GM12878 (cell line): ENCODE data around the gene RPS6KA2.

ENCODE experiments used
- BHLHE40 ChIP-seq, 2 experiments: fragments of 450-650 bp in 1 of 2; IDR thresholded peaks; 2 replicates each; pipeline ENCODE4 v1.6.1; 2011 to 2017; ENCODE audit warnings: low read depth in 2 of 2, borderline replicate concordance in 1 of 2, improper control_type of control experiment in 1 of 2, low read length in 1 of 2, mild to moderate bottlenecking in 1 of 2
- CEBPB ChIP-seq, 2 experiments: fragments of 150-350 bp in 1 of 2; IDR thresholded peaks; 2 replicates each; pipeline ENCODE4 v1.6.1; 2012 to 2014; ENCODE audit warnings: low read depth in 2 of 2, low read length in 2 of 2, borderline replicate concordance in 1 of 2, inconsistent platforms in 1 of 2
- CREB1 ChIP-seq: IDR thresholded peaks from 2 replicates; pipeline ENCODE4 v1.6.1; 2012; ENCODE audit warnings: low read depth, mild to moderate bottlenecking, inconsistent platforms
- CTCF ChIP-seq, 3 experiments: IDR thresholded peaks in 2 of 3; conservative IDR thresholded peaks in 1 of 3; 2 replicates each; pipeline ENCODE4 v1.5.1; 2011; ENCODE audit warnings: low read depth in 3 of 3, low read length in 3 of 3, mild to moderate bottlenecking in 3 of 3, control low read depth in 2 of 3, moderate library complexity in 2 of 3, inconsistent platforms in 1 of 3, mixed read lengths in 1 of 3; ENCODE audit not compliant: control insufficient read depth in 2 of 3, insufficient read depth in 1 of 3; ENCODE audit errors: extremely low read depth in 1 of 3
- CUX1 ChIP-seq: IDR thresholded peaks from 2 replicates; pipeline ENCODE4 v1.6.1; 2012; ENCODE audit warnings: improper control_type of control experiment, low read depth, low read length; ENCODE audit not compliant: insufficient replicate concordance
- DPF2 ChIP-seq: fragments of 450-650 bp; IDR thresholded peaks from 2 replicates; pipeline ENCODE4 v1.6.1; 2017; ENCODE audit warnings: mild to moderate bottlenecking
- EZH2 ChIP-seq: IDR thresholded peaks from 2 replicates; pipeline ENCODE4 v1.6.1; 2012; ENCODE audit warnings: low read depth, mild to moderate bottlenecking, control low read depth, inconsistent platforms, low read length, borderline replicate concordance; ENCODE audit not compliant: control insufficient read depth
- KAT2A ChIP-seq: conservative IDR thresholded peaks from 2 replicates; pipeline ENCODE4 v1.6.1; 2011; ENCODE audit warnings: low read depth, low read length; ENCODE audit not compliant: control insufficient read depth
- POLR2AphosphoS5 ChIP-seq: IDR thresholded peaks from 2 replicates; pipeline ENCODE4 v1.6.1; 2011; ENCODE audit warnings: mild to moderate bottlenecking, low read length, inconsistent platforms
- SREBF2 ChIP-seq: IDR thresholded peaks from 2 replicates; pipeline ENCODE4 v1.6.1; 2012; ENCODE audit warnings: mild to moderate bottlenecking, low read length
- SUZ12 ChIP-seq: fragments of 200-600 bp; sonication (generic); IDR thresholded peaks from one replicate; pipeline ENCODE4 v1.6.1; 2018; ENCODE audit warnings: antibody characterized with exemption, mild to moderate bottlenecking; ENCODE audit not compliant: unreplicated experiment
- YY1 ChIP-seq: IDR thresholded peaks from 2 replicates; pipeline ENCODE4 v1.6.1; 2011; ENCODE audit warnings: low read depth, mild to moderate bottlenecking, low read length
- ZNF384 ChIP-seq: IDR thresholded peaks from 2 replicates; pipeline ENCODE4 v1.6.1; 2012; ENCODE audit warnings: low read depth, mild to moderate bottlenecking, low read length, improper control_type of control experiment, borderline replicate concordance
- TF ChIP-seq, protein P1 (sequence below): IDR thresholded peaks from 2 replicates; pipeline ENCODE4 v1.6.1; 2012; ENCODE audit warnings: low read depth, low read length, improper control_type of control experiment

DNA sequence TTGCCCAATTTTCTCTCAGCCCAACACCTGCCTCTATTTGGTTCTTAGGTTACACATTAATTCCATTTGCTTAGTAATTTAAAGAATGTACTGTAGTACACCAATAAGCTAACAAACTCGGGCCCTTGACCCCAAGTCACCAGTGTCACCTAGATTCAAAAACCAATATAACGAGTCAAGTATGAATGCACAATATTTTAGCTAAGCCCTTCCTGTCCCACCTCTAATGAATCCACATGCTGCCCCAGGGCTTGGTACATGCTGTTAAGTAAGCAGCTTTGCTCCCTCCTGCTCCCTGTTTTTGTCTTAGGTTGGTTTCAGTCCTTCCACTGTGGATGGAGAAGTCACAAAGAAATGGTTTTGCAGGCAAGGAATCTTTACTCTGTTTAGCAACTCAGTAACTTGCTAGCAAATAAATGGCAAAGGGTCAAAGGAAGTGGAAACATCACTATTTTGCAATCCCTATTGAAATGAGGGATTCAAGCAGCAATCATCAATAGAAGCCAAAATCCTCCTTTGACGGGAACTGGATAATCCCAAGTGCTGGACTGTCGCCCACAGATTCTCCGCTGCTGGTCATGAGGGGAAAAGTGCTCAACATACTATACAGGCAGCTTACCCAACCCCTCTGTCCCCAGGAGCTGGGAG is 239.3 kb downstream of the RPS6KA2 start:
- TF ChIP-seq CTCF (IDR thresholded peaks at IDR 0.05 in 2 of 3, conservative IDR thresholded peaks at IDR 0.05 in 1 of 3; ENCODE audit: control insufficient read depth in 2 of 3, extremely low read depth in 1 of 3, insufficient read depth in 1 of 3, low read depth in 3 of 3, low read length in 3 of 3) (no peak), KAT2A (no peak), EZH2 (no peak), ZNF384 (no peak), POLR2AphosphoS5 (no peak), DPF2 (no peak), CEBPB (IDR thresholded peaks at IDR 0.05; ENCODE audit: borderline replicate concordance in 1 of 2, low read depth in 2 of 2, low read length in 2 of 2) (no peak), YY1 (no peak), CUX1 (no peak), SREBF2 (no peak), CREB1 (no peak), SUZ12 (no peak), BHLHE40 (IDR thresholded peaks at IDR 0.05; ENCODE audit: borderline replicate concordance in 1 of 2, low read depth in 2 of 2, low read length in 1 of 2) (no peak)
- TF ChIP-seq, protein P1, sequence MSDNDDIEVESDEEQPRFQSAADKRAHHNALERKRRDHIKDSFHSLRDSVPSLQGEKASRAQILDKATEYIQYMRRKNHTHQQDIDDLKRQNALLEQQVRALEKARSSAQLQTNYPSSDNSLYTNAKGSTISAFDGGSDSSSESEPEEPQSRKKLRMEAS, result no peak
